SK-N-MC (cell line): ENCODE data around the gene DNER.

Source experiments
- EZH2 ChIP-seq: fragments of 200-600 bp; sonication (generic); IDR thresholded peaks from one replicate; pipeline ENCODE4 v1.6.1; 2017; ENCODE audit warnings: antibody characterized with exemption
- FOXP2 ChIP-seq: optimal IDR thresholded peaks from 2 replicates; pipeline ENCODE3; 2011; ENCODE audit warnings: mild to moderate bottlenecking, moderate library complexity; ENCODE audit not compliant: insufficient read depth; ENCODE audit errors: extremely low read length, control extremely low read depth
- POLR2AphosphoS5 ChIP-seq: IDR thresholded peaks from 2 replicates; pipeline ENCODE4 v1.6.1; 2012; ENCODE audit warnings: mild to moderate bottlenecking, low read depth, low read length, borderline replicate concordance

DNA sequence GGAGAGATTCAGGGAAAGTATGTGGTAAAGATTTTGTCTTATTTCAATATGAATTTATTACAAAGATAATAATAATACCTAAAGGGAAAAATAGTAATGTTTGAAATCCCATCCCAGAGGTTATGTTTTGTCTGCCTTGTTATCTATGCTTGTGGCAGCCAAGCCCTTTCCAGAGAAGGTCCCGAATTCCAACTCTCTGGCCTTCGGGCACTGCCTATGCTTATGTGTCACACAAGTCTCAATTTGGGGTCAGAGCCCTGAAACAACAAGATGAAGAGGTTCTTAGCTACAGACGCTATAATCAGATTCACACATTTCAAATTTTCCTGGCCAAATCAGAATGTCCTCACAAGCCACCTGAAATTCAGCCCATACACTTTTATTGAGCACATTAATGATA is 59.9 kb downstream of the DNER start:
- no peak for TF ChIP-seq POLR2AphosphoS5
- no peak for TF ChIP-seq EZH2
- TF ChIP-seq FOXP2, result no peak
